NCI-H510A treated with DMSO at 0.1 percent for 48 hours (cell line): ENCODE results near the gene ANKRD6.
"Not testable (repeated sequence)": the region's sequence is repeated elsewhere in the genome, so short reads cannot be mapped to it uniquely, and the experiment has no call there.

Source experiments
- DNase-seq: peaks from one replicate; lab custom pipeline; 2025; lab: John Stamatoyannopoulos, UW

The ANKRD6 gene

GRCh38 chr6:89602166-89602565, 169.2 kb downstream of the ANKRD6 start:
- DNase-seq = peak; percentile 26

GRCh38 chr6:89604653-89605052, 171.7 kb downstream of the ANKRD6 start:
- no peak for DNase-seq

- no peak for DNase-seq
Measured at GRCh38 chr6:89605861-89606260, 172.9 kb downstream of the ANKRD6 start.

- peak; percentile 17 for DNase-seq
Measured at GRCh38 chr6:89610149-89610642, 177.2 kb downstream of the ANKRD6 start.

- no peak for DNase-seq
Measured at GRCh38 chr6:89611666-89612065, 178.7 kb downstream of the ANKRD6 start.

- no peak for DNase-seq
Measured at GRCh38 chr6:89612121-89612520, 179.2 kb downstream of the ANKRD6 start.

GRCh38 chr6:89613790-89614189, 180.8 kb downstream of the ANKRD6 start:
- no peak for DNase-seq

- no peak for DNase-seq
Measured at GRCh38 chr6:89615882-89616281, 182.9 kb downstream of the ANKRD6 start.

- no peak for DNase-seq
Measured at GRCh38 chr6:89616531-89616930, 183.6 kb downstream of the ANKRD6 start.

GRCh38 chr6:89618026-89618425, 185.1 kb downstream of the ANKRD6 start:
- no peak for DNase-seq

GRCh38 chr6:89619567-89619966, 186.6 kb downstream of the ANKRD6 start:
- DNase-seq = no peak

- DNase-seq = no peak
Measured at GRCh38 chr6:89623749-89624148, 190.8 kb downstream of the ANKRD6 start.

- DNase-seq = no peak
Measured at GRCh38 chr6:89630488-89630887, 197.5 kb downstream of the ANKRD6 start.

GRCh38 chr6:89636412-89636811, 203.5 kb downstream of the ANKRD6 start:
- DNase-seq = not testable (repeated sequence)

- DNase-seq = no peak
Measured at GRCh38 chr6:89637960-89638319, 205.0 kb downstream of the ANKRD6 start.

- DNase-seq = peak; percentile 73
Measured at GRCh38 chr6:89638320-89639195, 205.6 kb downstream of the ANKRD6 start, which contains the start of gene LYRM2. Gene LYRM2 (minus strand): TSS chr6:89638747. CDS start chr6:89638716, 31 bp downstream.

GRCh38 chr6:89640804-89641203, 207.9 kb downstream of the ANKRD6 start:
- no peak for DNase-seq

GRCh38 chr6:89641581-89641980, 208.6 kb downstream of the ANKRD6 start:
- DNase-seq = not testable (repeated sequence)

GRCh38 chr6:89642956-89643355, 210.0 kb downstream of the ANKRD6 start:
- DNase-seq = no peak

GRCh38 chr6:89643406-89643805, 210.5 kb downstream of the ANKRD6 start:
- no peak for DNase-seq

- no peak for DNase-seq
Measured at GRCh38 chr6:89644864-89645263, 211.9 kb downstream of the ANKRD6 start.

- DNase-seq = no peak
Measured at GRCh38 chr6:89649682-89650081, 216.7 kb downstream of the ANKRD6 start.

- DNase-seq = no peak
Measured at GRCh38 chr6:89650579-89650978, 217.6 kb downstream of the ANKRD6 start.

- no peak for DNase-seq
Measured at GRCh38 chr6:89655122-89655521, 222.2 kb downstream of the ANKRD6 start.
